Tibial artery (tissue), 4 donors: ENCODE results near the gene PSD.
A peak's percentile ranks its signal among the peaks of the same experiment; 100 is the strongest.

Experiments
- DNase-seq, 2 donors: peaks; one replicate each; pipeline ENCODE4 v3.0.0-alpha.2; 2019
- H3K27ac ChIP-seq, 2 donors: fragments of 200-600 bp; sonication (generic) in 1 of 2; 1 replicate in 1 of 2; 2 replicates in 1 of 2; pipeline ENCODE4 v1.5.1; 2018 to 2019; ENCODE audit warnings: mild to moderate bottlenecking in 1 of 2
- H3K27me3 ChIP-seq, 2 donors: fragments of 200-600 bp; sonication (generic) in 1 of 2; one replicate each; pipeline versions ENCODE4 v1.5.1 to v1.6.0; 2016 to 2019
- H3K36me3 ChIP-seq, 3 donors: fragments of 200-600 bp; sonication (generic) in 2 of 3; one replicate each; pipeline ENCODE4 v1.5.1; 2016 to 2019; ENCODE audit warnings: mild to moderate bottlenecking in 2 of 3
- H3K4me1 ChIP-seq, 4 donors: fragments of 200-600 bp; sonication (generic) in 2 of 4; 1 replicate in 3 of 4; 2 replicates in 1 of 4; pipeline ENCODE4 v1.5.1; 2016 to 2019
- H3K4me3 ChIP-seq, 2 donors: fragments of 200-600 bp; sonication (generic) in 1 of 2; 1 replicate in 1 of 2; 2 replicates in 1 of 2; pipeline ENCODE4 v1.5.1; 2018 to 2019; ENCODE audit warnings: mild to moderate bottlenecking in 2 of 2
- H3K9me3 ChIP-seq, 3 donors: fragments of 200-600 bp; sonication (generic) in 1 of 3; one replicate each; pipeline ENCODE4 v1.5.1; 2016 to 2019
- CTCF ChIP-seq, 2 experiments: fragments of 200-600 bp in 1 of 2; fragments of 450-650 bp in 1 of 2; IDR thresholded peaks; one replicate each; pipeline ENCODE4 v1.5.1; 2017 to 2019; ENCODE audit warnings: antibody characterized with exemption in 2 of 2, mild to moderate bottlenecking in 1 of 2, moderate library complexity in 1 of 2
- intact Hi-C: fragments of 100-400 bp; cut with DNase I; formaldehyde crosslinking; loops from one replicate; pipeline ENCODE4 v1.15.0; 2023; ENCODE audit warnings: low total_unique reads

PSD gene

GRCh38 chr10:102462512-102463054 lies 44.0 kb upstream of the PSD start:
- peaks cover 0 to 15% (median 10%) of the 10 kb centered on the region in 4 donors for H3K4me1 ChIP-seq

GRCh38 chr10:102461187-102462054 lies 42.8 kb upstream of the PSD start:
- TF ChIP-seq CTCF (IDR thresholded peaks at IDR 0.05): no peak
- Histone ChIP-seq H3K4me3 (peak overlapping the region; percentile 51 to 62), H3K27me3 (peaks cover 0 to 10% of the 10 kb centered on the region in 2 donors), H3K27ac (peak overlapping the region; percentile 28 to 36), H3K4me1 (peaks cover 0 to 15% (median 10%) of the 10 kb centered on the region in 4 donors), H3K9me3 (no peaks in the 10 kb centered on the region), H3K36me3 (no peaks in the 10 kb centered on the region)
- intact Hi-C loops: no loop called here
- DNase-seq: peak; percentile 82 to 91

More at GRCh38 chr10:102462512-102463054, 44.0 kb upstream of the PSD start:
- Histone ChIP-seq H3K27ac (no peak overlapping the region), H3K4me3 (no peak overlapping the region), H3K9me3 (no peaks in the 10 kb centered on the region), H3K36me3 (no peaks in the 10 kb centered on the region), H3K27me3 (peaks cover 0 to 10% of the 10 kb centered on the region in 2 donors)
- intact Hi-C loops: no loop called here
- TF ChIP-seq CTCF (IDR thresholded peaks at IDR 0.05): no peak
- no peak for DNase-seq

GRCh38 chr10:102460836-102461186 lies 42.2 kb upstream of the PSD start:
- DNase-seq: no peak
- peaks cover 0 to 10% of the 10 kb centered on the region in 2 donors for H3K27me3 ChIP-seq
- TF ChIP-seq CTCF (IDR thresholded peaks at IDR 0.05): no peak

GRCh38 chr10:102458656-102459055 lies 40.1 kb upstream of the PSD start:
- no peak for DNase-seq

More at GRCh38 chr10:102460836-102461186, 42.2 kb upstream of the PSD start:
- H3K4me1 ChIP-seq: peaks cover 0 to 15% (median 10%) of the 10 kb centered on the region in 4 donors
- peak overlapping the region; percentile 51 to 62 for H3K4me3 ChIP-seq
- no peak overlapping the region for H3K27ac ChIP-seq
- intact Hi-C loops: no loop called here
- H3K9me3 ChIP-seq: no peaks in the 10 kb centered on the region
- no peaks in the 10 kb centered on the region for H3K36me3 ChIP-seq

GRCh38 chr10:102457591-102458150 lies 39.1 kb upstream of the PSD start:
- no peaks in the 10 kb centered on the region for H3K9me3 ChIP-seq
- no peak overlapping the region for H3K4me3 ChIP-seq
- no peak for TF ChIP-seq CTCF (IDR thresholded peaks at IDR 0.05)
- intact Hi-C loops: no loop called here
- no peak overlapping the region for H3K27ac ChIP-seq
- no peaks in the 10 kb centered on the region for H3K36me3 ChIP-seq
- peaks cover 0 to 10% of the 10 kb centered on the region in 2 donors for H3K27me3 ChIP-seq
- H3K4me1 ChIP-seq: peaks cover 0 to 18% (median 10%) of the 10 kb centered on the region in 4 donors
- no peak for DNase-seq

More at GRCh38 chr10:102458656-102459055, 40.1 kb upstream of the PSD start:
- Histone ChIP-seq H3K4me3 (no peak overlapping the region), H3K27ac (no peak overlapping the region), H3K36me3 (no peaks in the 10 kb centered on the region), H3K27me3 (peaks cover 0 to 10% of the 10 kb centered on the region in 2 donors), H3K9me3 (no peaks in the 10 kb centered on the region), H3K4me1 (peaks cover 0 to 15% (median 10%) of the 10 kb centered on the region in 4 donors)
- intact Hi-C loops: no loop called here
- TF ChIP-seq CTCF (IDR thresholded peaks at IDR 0.05): no peak
